HepG2 (cell line): ENCODE results near the gene TYMP. TPM values are rescaled to one million over a fixed set of nuclear protein-coding genes. Genes with fewer than 3 reads are reported as not detected.

Experiments
- ATAC-seq: fragments of 200-7000 bp; cut with Tn5 transposase; 3 replicates; pipeline ENCODE4 v1.9.1; 2020; ENCODE audit warnings: mild to moderate bottlenecking, moderate library complexity
- BruUV-seq: library from RNA; stranded (reverse); fragments of 400-500 nt; replicated peaks from 2 replicates; lab custom pipeline; 2021; lab: Mats Ljungman, UMichigan
- CTCF ChIA-PET: fragments of 300-600 bp; formaldehyde crosslinking; extraction: SDS; loops from one replicate; lab custom pipeline; 2021; ENCODE audit warnings: low total read pairs, inconsistent platforms, low intra/inter-chr PET ratio; lab: Yijun Ruan, JAX
- POLR2A ChIA-PET: fragments of 350-600 bp; sonication (Branson Sonifier 250); formaldehyde crosslinking; loops from one replicate; lab custom pipeline; 2020; ENCODE audit warnings: antibody characterized with exemption, inconsistent platforms; lab: Yijun Ruan, JAX
- DNase-seq: peaks from one replicate; pipeline ENCODE4 v3.0.0-alpha.2; 2015; ENCODE audit warnings: low spot score
- FAIRE-seq: peaks from 3 replicates; lab custom pipeline; 2011; peaks lifted over from hg19 to GRCh38; lab: Jason Lieb, UNC
- H2AFZ ChIP-seq: one replicate; pipeline ENCODE4 v1.6.1; 2011; ENCODE audit warnings: low read length, inconsistent platforms
- H3K27ac ChIP-seq: fragments of 300-600 bp; 3 replicates; pipeline ENCODE4 v1.8.0; 2011; ENCODE audit warnings: mixed run types, mild to moderate bottlenecking, mixed read lengths, low read length, inconsistent platforms; ENCODE audit not compliant: insufficient read depth; ENCODE audit errors: extremely low read length
- H3K27me3 ChIP-seq, 2 experiments: fragments of 200-600 bp in 1 of 2; 2 replicates in 1 of 2; 3 replicates in 1 of 2; pipeline versions ENCODE4 v1.6.0 to v1.8.0; 2011; ENCODE audit warnings: low read length in 2 of 2, mild to moderate bottlenecking in 2 of 2, moderate library complexity in 2 of 2, inconsistent platforms in 1 of 2; ENCODE audit not compliant: insufficient read depth in 2 of 2, control insufficient read depth in 1 of 2
- H3K36me3 ChIP-seq, 2 experiments: fragments of 200-600 bp in 1 of 2; replicated peaks in 1 of 2; 2 replicates in 1 of 2; 3 replicates in 1 of 2; pipeline versions ENCODE4 v1.5.1 to v1.8.0; 2011; ENCODE audit warnings: low read length in 2 of 2, inconsistent platforms in 1 of 2; ENCODE audit not compliant: insufficient read depth in 2 of 2, control insufficient read depth in 1 of 2
- H3K4me1 ChIP-seq: 2 replicates; pipeline ENCODE4 v1.5.1; 2012; ENCODE audit warnings: low read length, inconsistent platforms; ENCODE audit not compliant: insufficient read depth
- H3K4me2 ChIP-seq: 2 replicates; pipeline ENCODE4 v1.6.0; 2011; ENCODE audit warnings: low read depth, low read length, inconsistent platforms
- H3K4me3 ChIP-seq, 3 experiments: fragments of 200-600 bp in 1 of 3; sonication (generic), shearing (Covaris generic) in 1 of 3; replicated peaks in 1 of 3; 2 replicates each; pipeline ENCODE4 v1.5.1; 2011 to 2016; ENCODE audit warnings: low read length in 3 of 3, inconsistent platforms in 2 of 3, low read depth in 2 of 3, mild to moderate bottlenecking in 2 of 3, control low read depth in 1 of 3, mixed read lengths in 1 of 3; ENCODE audit not compliant: insufficient read depth in 1 of 3
- H3K79me2 ChIP-seq: one replicate; pipeline ENCODE4 v1.6.1; 2011; ENCODE audit warnings: low read length, inconsistent platforms; ENCODE audit not compliant: insufficient read depth
- H3K9ac ChIP-seq: 2 replicates; pipeline ENCODE4 v1.6.0; 2011; ENCODE audit warnings: mild to moderate bottlenecking, low read depth, low read length, inconsistent platforms; ENCODE audit not compliant: insufficient read depth
- H3K9me3 ChIP-seq: 2 replicates; pipeline ENCODE4 v1.5.1; 2012; ENCODE audit warnings: mild to moderate bottlenecking, low read length
- H4K20me1 ChIP-seq: 2 replicates; pipeline ENCODE4 v1.6.0; 2011; ENCODE audit warnings: inconsistent platforms, mild to moderate bottlenecking, low read length, moderate library complexity; ENCODE audit not compliant: insufficient read depth
- AGO2 ChIP-seq: fragments of 200-400 bp; formaldehyde crosslinking; optimal IDR thresholded peaks from 2 replicates; pipeline ENCODE3; 2017; ENCODE audit warnings: mild to moderate bottlenecking, low read depth, low read length, moderate library complexity
- CCDC6 ChIP-seq: sonication (generic); formaldehyde crosslinking; IDR thresholded peaks from 2 replicates; pipeline ENCODE4 v1.8.1; 2022; ENCODE audit warnings: mild to moderate bottlenecking, missing genetic modification reagents, moderate library complexity
- MED13 ChIP-seq: sonication (generic); formaldehyde crosslinking; IDR thresholded peaks from 2 replicates; pipeline ENCODE4 v1.5.0; 2020; ENCODE audit warnings: missing genetic modification reagents
- MED8 ChIP-seq: sonication (generic); formaldehyde crosslinking; IDR thresholded peaks from 2 replicates; pipeline ENCODE4 v1.8.1; 2023; ENCODE audit warnings: mild to moderate bottlenecking, missing genetic modification reagents; ENCODE audit not compliant: insufficient replicate concordance
- MTA1 ChIP-seq: sonication (generic); formaldehyde crosslinking; IDR thresholded peaks from 2 replicates; pipeline ENCODE4 v1.4.0; 2020; ENCODE audit warnings: missing genetic modification reagents, mild to moderate bottlenecking, borderline replicate concordance
- RBFOX2 ChIP-seq: fragments of 200-400 bp; formaldehyde crosslinking; IDR thresholded peaks from 2 replicates; pipeline ENCODE4 v1.6.1; 2017; ENCODE audit warnings: low read depth, mild to moderate bottlenecking, low read length
- ZBTB38 ChIP-seq: sonication (generic); formaldehyde crosslinking; IDR thresholded peaks from 2 replicates; pipeline ENCODE4 v1.5.1; 2020; ENCODE audit warnings: mild to moderate bottlenecking, missing genetic modification reagents
- ZNF619 ChIP-seq: sonication (generic); formaldehyde crosslinking; IDR thresholded peaks from 2 replicates; pipeline ENCODE4 v1.4.0; 2020; ENCODE audit warnings: mild to moderate bottlenecking, missing genetic modification reagents
- WGBS: methylation state at CpG from one replicate; pipeline ENCODE4 v1.1.6; 2017; ENCODE audit warnings: low lambda C conversion rate; 5-methylcytosine and 5-hydroxymethylcytosine counted together
- in situ Hi-C: cut with HindIII; loops from 2 replicates; pipeline ENCODE4 v1.10.0; 2017; ENCODE audit warnings: low pct_unique_long_range_greater_than_20kb; ENCODE audit not compliant: extremely low pct_ligation_motif_present
- intact Hi-C: fragments of 100-400 bp; cut with micrococcal nuclease; formaldehyde crosslinking; loops from one replicate; pipeline ENCODE4 v1.10.0; 2022; ENCODE audit not compliant: unreplicated experiment
- polyA plus RNA-seq, 8 experiments: library from polyadenylated mRNA; depleted of rRNA in 3 of 8; stranded (reverse) in 7 of 8; unstranded in 1 of 8; fragments of >200 nt; fragmentation: Illumina TruSeq in 4 of 8; extraction: Trizol in 4 of 8; gene quantifications; 2 replicates each; pipeline versions ENCODE4 v1.2.1 to v1.2.3, GENCODE V29; 2011 to 2016; ENCODE audit warnings: low read depth in 4 of 8, missing spikeins in 1 of 8, mixed read lengths in 1 of 8; ENCODE audit not compliant: insufficient read depth in 1 of 8
- total RNA-seq, 5 experiments: library from RNA; depleted of rRNA; stranded (reverse); fragments of >200 nt; fragmentation: Illumina TruSeq; extraction: Trizol; gene quantifications; 2 replicates each; pipeline ENCODE4 v1.2.3, GENCODE V29; 2016; ENCODE audit warnings: low read depth in 1 of 5
- TF ChIP-seq, protein P1 (sequence below): sonication (generic); formaldehyde crosslinking; IDR thresholded peaks from 2 replicates; pipeline ENCODE4 v1.4.0; 2020; ENCODE audit warnings: missing genetic modification reagents
- TF ChIP-seq, protein P2 (sequence below): sonication (generic); formaldehyde crosslinking; IDR thresholded peaks from 2 replicates; pipeline ENCODE4 v1.4.0; 2020; ENCODE audit warnings: mild to moderate bottlenecking, missing genetic modification reagents

The TYMP gene
- total and polyA plus RNA-seq, 2 of the 13 experiments (the other 11 are each of a cell fraction or from before 2014, with no cell fraction given), result 3.9 to 4.3 TPM

DNA sequence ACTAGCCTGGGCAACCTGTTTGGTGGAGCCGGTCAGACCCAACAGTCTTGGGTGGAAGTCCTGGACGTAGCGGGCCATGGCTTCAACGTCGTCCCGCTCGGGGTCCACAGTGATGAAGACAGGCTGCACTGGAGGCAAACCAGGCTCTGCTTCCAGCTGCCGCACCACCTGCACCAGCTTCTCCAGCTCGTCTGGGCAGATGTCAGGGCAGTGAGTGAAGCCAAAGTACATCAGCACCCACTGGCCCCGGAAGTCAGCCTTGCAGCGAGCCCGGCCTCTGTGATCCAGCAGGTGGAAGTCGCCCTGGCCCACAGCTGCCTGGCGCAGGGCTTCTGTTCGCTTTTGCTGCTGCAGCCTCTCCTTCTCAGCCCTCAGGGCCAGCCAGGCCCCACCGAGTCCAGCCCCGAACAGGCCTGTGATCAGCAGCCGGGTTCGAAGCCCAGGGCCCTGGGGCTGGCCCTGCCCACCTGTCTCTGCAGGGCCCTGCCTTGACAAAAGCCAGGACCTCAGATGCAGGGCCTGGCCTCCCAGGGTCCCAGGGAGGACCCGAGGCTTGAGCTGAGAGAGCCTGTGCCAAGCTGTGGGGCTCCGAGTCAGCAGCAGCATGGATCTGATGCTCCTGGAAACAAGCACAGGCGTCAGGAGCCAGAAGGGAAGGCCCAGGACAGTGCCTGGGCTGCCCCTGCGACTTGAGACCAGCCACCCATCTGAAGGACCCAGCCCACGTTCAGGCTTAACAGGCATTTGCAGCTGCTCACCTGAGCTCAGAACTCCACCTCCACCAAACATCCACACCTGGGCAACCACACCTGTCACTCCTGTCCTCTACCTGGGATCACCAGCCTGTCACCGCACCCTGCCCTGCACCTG is 5.8 kb downstream of the TYMP start:
- ATAC-seq, result no peak
- peaks cover 38% of the 10 kb centered on the region for H3K4me1 ChIP-seq
- intact Hi-C loops, result no loop called here
- BruUV-seq, result no TSS peak
- WGBS, result 88% methylated on average over 1 of the region's 25 CpGs
- no peak for FAIRE-seq
- H2AFZ ChIP-seq, result no peak overlapping the region
- H3K9ac ChIP-seq, result peak overlapping the region; percentile 91
- H3K79me2 ChIP-seq, result peaks cover 20% of the 10 kb centered on the region
- peaks cover 8 to 32% of the 10 kb centered on the region in 2 experiments; a peak in 4 of 5 replicates for H3K36me3 ChIP-seq
- in situ Hi-C loops, result no loop called here
- CTCF ChIA-PET, result no interaction called here
- H3K4me3 ChIP-seq, result peak overlapping the region; percentile 65 to 84 (median 83)
- POLR2A ChIA-PET, result interaction anchor here (0.7 to 4.2 kb wide), 16 partner anchors 11 to 273 kb away, joined by 3 to 97 read pairs (median 13); partner anchors contain the start of genes CHKB, DENND6B, HDAC10 and KLHDC7B
- peaks cover 19% of the 10 kb centered on the region for H4K20me1 ChIP-seq
- DNase-seq, result no peak
- no peaks in the 10 kb centered on the region for H3K9me3 ChIP-seq
- peak overlapping the region; percentile 94 for H3K27ac ChIP-seq
- H3K27me3 ChIP-seq, result no peaks in the 10 kb centered on the region
- TF ChIP-seq, protein P1, sequence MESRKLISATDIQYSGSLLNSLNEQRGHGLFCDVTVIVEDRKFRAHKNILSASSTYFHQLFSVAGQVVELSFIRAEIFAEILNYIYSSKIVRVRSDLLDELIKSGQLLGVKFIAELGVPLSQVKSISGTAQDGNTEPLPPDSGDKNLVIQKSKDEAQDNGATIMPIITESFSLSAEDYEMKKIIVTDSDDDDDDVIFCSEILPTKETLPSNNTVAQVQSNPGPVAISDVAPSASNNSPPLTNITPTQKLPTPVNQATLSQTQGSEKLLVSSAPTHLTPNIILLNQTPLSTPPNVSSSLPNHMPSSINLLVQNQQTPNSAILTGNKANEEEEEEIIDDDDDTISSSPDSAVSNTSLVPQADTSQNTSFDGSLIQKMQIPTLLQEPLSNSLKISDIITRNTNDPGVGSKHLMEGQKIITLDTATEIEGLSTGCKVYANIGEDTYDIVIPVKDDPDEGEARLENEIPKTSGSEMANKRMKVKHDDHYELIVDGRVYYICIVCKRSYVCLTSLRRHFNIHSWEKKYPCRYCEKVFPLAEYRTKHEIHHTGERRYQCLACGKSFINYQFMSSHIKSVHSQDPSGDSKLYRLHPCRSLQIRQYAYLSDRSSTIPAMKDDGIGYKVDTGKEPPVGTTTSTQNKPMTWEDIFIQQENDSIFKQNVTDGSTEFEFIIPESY (CRISPR knock-in tag), result 0 out of 2 replicates have a peak, but pooled peaks have one; percentile 1
- TF ChIP-seq MED8 (CRISPR knock-in tag) (no peak), CCDC6 (no peak), ZNF619 (0 out of 2 replicates have a peak, but pooled peaks have one; percentile 31), ZBTB38 (CRISPR knock-in tag) (peak; percentile 74), AGO2 (peak; percentile 95), RBFOX2 (peak; percentile 66; the same call in 1 of the 2 replicates), MTA1 (0 out of 2 replicates have a peak, but pooled peaks have one; percentile 43), MED13 (CRISPR knock-in tag) (no peak)
- TF ChIP-seq, protein P2, sequence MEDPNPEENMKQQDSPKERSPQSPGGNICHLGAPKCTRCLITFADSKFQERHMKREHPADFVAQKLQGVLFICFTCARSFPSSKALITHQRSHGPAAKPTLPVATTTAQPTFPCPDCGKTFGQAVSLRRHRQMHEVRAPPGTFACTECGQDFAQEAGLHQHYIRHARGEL, result 0 out of 2 replicates have a peak, but pooled peaks have one; percentile 33
- TF ChIP-seq, all 625 proteins: peak for 7
- peak overlapping the region; percentile 100 for H3K4me2 ChIP-seq
